Tibial nerve (tissue), 4 donors: ENCODE measurements around the gene SATB2. TPM values are rescaled to one million over a fixed set of nuclear protein-coding genes. Genes with fewer than 3 reads are reported as not detected.

Experiments
- DNase-seq, 2 donors: peaks; one replicate each; pipeline ENCODE4 v3.0.0-alpha.2; 2019; ENCODE audit warnings: low spot score in 2 of 2
- H3K27ac ChIP-seq, 4 donors: fragments of 200-600 bp; sonication (generic) in 3 of 4; one replicate each; pipeline ENCODE4 v1.5.1; 2017 to 2019; ENCODE audit warnings: mild to moderate bottlenecking in 1 of 4
- H3K27me3 ChIP-seq, 2 donors: fragments of 200-600 bp; sonication (generic) in 1 of 2; one replicate each; pipeline versions ENCODE4 v1.5.1 to v1.6.0; 2017 to 2019
- H3K36me3 ChIP-seq, 3 donors: fragments of 200-600 bp; sonication (generic); one replicate each; pipeline ENCODE4 v1.5.1; 2018 to 2019
- H3K4me1 ChIP-seq, 4 donors: fragments of 200-600 bp; sonication (generic) in 3 of 4; one replicate each; pipeline ENCODE4 v1.5.1; 2017 to 2019
- H3K4me3 ChIP-seq, 4 donors: fragments of 200-600 bp; sonication (generic) in 3 of 4; one replicate each; pipeline ENCODE4 v1.5.1; 2017 to 2019; ENCODE audit warnings: mild to moderate bottlenecking in 1 of 4, moderate library complexity in 1 of 4
- H3K9me3 ChIP-seq, 4 donors: fragments of 200-600 bp; sonication (generic) in 3 of 4; one replicate each; pipeline ENCODE4 v1.5.1; 2017 to 2019
- EP300 ChIP-seq, 2 donors: sonication (generic); formaldehyde crosslinking; IDR thresholded peaks; one replicate each; pipeline ENCODE4 v1.6.1; 2017; ENCODE audit warnings: antibody characterized with exemption in 2 of 2, mild to moderate bottlenecking in 1 of 2
- POLR2A ChIP-seq, 2 donors: fragments of 450-650 bp; IDR thresholded peaks; one replicate each; pipeline ENCODE4 v1.6.1; 2017; ENCODE audit warnings: antibody characterized with exemption in 2 of 2, mild to moderate bottlenecking in 2 of 2, moderate library complexity in 2 of 2
- WGBS, 2 donors: methylation state at CpG; one replicate each; pipeline ENCODE4 v1.1.5; 2018; 5-methylcytosine and 5-hydroxymethylcytosine counted together
- total RNA-seq, 4 donors: library from RNA; depleted of rRNA; stranded (reverse); fragments of >200 nt; gene quantifications; one replicate each; pipeline ENCODE4 v1.1.0, GENCODE V29; 2016
- TF ChIP-seq, protein P1 (sequence below), 5 experiments: fragments of 200-600 bp in 3 of 5; fragments of 450-650 bp in 2 of 5; sonication (generic) in 3 of 5; IDR thresholded peaks; one replicate each; pipeline ENCODE4 v1.5.1; 2016 to 2019; ENCODE audit warnings: antibody characterized with exemption in 5 of 5, mild to moderate bottlenecking in 3 of 5, moderate library complexity in 2 of 5

SATB2 gene
- total RNA-seq, 4 donors from 2014 or later: 8.5 to 19.0 (median 12.0) TPM

DNA sequence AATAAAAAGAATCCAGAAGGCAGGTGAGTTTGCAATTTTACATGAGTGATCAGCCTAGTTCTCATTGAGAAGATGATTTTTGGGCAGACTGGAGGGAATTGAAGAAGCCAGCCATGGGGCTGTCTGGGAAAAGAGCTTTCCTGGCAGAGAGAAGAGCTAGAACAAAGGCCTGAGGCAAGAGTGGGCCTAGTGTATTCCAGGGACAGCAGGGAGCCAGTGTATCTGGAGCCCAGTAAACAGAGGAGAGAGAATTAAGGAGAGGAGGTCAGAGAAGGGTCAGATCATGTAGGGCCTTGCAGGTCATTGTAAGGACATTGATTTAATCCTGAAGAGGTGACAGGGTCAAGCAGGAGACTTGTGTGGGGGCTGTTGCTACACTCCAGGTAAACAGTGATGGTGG lies 195.8 kb downstream of the SATB2 start:
- no peak overlapping the region for H3K4me3 ChIP-seq
- H3K9me3 ChIP-seq: peaks cover 0 to 22% (median 5%) of the 10 kb centered on the region in 4 donors
- no peaks in the 10 kb centered on the region for H3K4me1 ChIP-seq
- H3K27me3 ChIP-seq: no peaks in the 10 kb centered on the region
- TF ChIP-seq POLR2A (IDR thresholded peaks at IDR 0.05) (no peak), EP300 (IDR thresholded peaks at IDR 0.05) (no peak)
- TF ChIP-seq, protein P1, sequence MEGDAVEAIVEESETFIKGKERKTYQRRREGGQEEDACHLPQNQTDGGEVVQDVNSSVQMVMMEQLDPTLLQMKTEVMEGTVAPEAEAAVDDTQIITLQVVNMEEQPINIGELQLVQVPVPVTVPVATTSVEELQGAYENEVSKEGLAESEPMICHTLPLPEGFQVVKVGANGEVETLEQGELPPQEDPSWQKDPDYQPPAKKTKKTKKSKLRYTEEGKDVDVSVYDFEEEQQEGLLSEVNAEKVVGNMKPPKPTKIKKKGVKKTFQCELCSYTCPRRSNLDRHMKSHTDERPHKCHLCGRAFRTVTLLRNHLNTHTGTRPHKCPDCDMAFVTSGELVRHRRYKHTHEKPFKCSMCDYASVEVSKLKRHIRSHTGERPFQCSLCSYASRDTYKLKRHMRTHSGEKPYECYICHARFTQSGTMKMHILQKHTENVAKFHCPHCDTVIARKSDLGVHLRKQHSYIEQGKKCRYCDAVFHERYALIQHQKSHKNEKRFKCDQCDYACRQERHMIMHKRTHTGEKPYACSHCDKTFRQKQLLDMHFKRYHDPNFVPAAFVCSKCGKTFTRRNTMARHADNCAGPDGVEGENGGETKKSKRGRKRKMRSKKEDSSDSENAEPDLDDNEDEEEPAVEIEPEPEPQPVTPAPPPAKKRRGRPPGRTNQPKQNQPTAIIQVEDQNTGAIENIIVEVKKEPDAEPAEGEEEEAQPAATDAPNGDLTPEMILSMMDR (IDR thresholded peaks at IDR 0.05): no peak
- no peak for DNase-seq
- no peak overlapping the region for H3K27ac ChIP-seq
- no peaks in the 10 kb centered on the region for H3K36me3 ChIP-seq

DNA sequence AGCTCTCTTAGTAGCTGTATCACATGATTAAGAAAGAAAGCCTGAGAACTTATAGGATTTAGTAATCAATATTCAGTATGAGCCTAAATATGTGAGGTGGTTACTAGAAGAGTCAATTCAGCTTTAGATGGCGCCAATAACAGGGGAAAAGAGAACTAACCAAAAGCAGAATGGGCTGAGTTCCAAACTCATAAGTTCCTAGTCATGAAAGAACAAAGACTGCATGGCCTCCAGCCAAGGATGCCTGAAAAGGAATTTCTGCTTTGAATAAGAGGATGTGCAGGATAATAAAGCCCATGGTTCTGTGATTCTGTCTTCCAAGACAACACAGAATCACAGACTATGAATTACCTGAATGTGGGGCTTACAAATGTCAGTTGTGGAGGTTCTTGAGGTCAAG lies 196.5 kb downstream of the SATB2 start:
- WGBS, 2 donors: 25 to 31% methylated on average over 1 of the region's 1 CpG
- TF ChIP-seq EP300 (IDR thresholded peaks at IDR 0.05) (no peak), POLR2A (IDR thresholded peaks at IDR 0.05) (no peak)
- TF ChIP-seq, protein P1 (IDR thresholded peaks at IDR 0.05): no peak
- Histone ChIP-seq H3K4me1 (no peaks in the 10 kb centered on the region), H3K36me3 (no peaks in the 10 kb centered on the region), H3K27me3 (no peaks in the 10 kb centered on the region), H3K27ac (no peak overlapping the region), H3K4me3 (no peak overlapping the region), H3K9me3 (peaks cover 0 to 22% (median 5%) of the 10 kb centered on the region in 4 donors)
- no peak for DNase-seq

DNA sequence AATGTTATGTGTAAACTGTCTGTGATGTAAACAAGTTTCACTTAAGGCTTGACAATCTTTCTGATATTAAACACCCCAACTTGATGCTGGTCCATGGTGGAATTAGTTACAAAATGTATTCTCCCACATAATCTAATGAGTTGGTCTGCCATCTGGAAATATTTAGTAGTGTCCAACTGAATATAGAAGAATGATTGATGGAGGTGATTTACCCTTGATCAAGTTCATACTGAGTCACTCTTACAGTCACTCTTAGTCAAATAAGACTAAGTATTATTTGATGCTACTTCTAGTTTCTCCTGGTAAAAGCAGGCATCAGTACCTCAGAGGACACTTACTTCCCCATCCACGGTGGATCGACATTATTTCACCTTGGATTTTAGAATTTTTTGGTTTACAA lies 198.1 kb downstream of the SATB2 start:
- DNase-seq: no peak
- TF ChIP-seq POLR2A (IDR thresholded peaks at IDR 0.05) (no peak), EP300 (IDR thresholded peaks at IDR 0.05) (no peak)
- TF ChIP-seq, protein P1 (IDR thresholded peaks at IDR 0.05): no peak
- 67 to 93% methylated on average over 2 of the region's 2 CpGs for WGBS, 2 donors
- no peaks in the 10 kb centered on the region for H3K4me1 ChIP-seq
- H3K9me3 ChIP-seq: peaks cover 0 to 22% (median 5%) of the 10 kb centered on the region in 4 donors
- no peaks in the 10 kb centered on the region for H3K27me3 ChIP-seq
- no peak overlapping the region for H3K4me3 ChIP-seq
- H3K36me3 ChIP-seq: no peaks in the 10 kb centered on the region
- no peak overlapping the region for H3K27ac ChIP-seq

DNA sequence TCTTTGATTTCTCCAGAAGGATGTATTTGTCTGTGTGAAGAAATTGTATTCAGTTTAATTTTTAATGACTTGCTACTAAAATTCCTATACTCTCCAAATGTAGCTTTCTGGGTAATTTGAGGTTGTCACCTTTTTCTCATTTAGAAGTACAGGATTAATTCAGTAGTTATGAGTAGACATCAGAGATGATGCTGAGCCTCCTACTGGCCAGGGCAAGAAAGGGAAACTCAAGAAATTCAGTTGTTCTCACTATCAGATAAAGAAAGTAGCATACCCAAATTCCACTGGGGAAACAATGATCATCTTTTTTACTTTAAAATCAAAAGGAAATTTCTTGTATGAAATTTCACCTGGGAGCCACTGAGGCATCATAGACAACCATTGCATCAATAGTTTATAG lies 199.4 kb downstream of the SATB2 start:
- no peak for DNase-seq
- Histone ChIP-seq H3K27me3 (no peaks in the 10 kb centered on the region), H3K36me3 (no peaks in the 10 kb centered on the region), H3K9me3 (peaks cover 0 to 16% (median under 1%) of the 10 kb centered on the region in 4 donors), H3K4me3 (no peak overlapping the region), H3K4me1 (no peaks in the 10 kb centered on the region), H3K27ac (no peak overlapping the region)
- TF ChIP-seq EP300 (IDR thresholded peaks at IDR 0.05): no peak
- no peak for TF ChIP-seq POLR2A (IDR thresholded peaks at IDR 0.05)
- TF ChIP-seq, protein P1 (IDR thresholded peaks at IDR 0.05): no peak

DNA sequence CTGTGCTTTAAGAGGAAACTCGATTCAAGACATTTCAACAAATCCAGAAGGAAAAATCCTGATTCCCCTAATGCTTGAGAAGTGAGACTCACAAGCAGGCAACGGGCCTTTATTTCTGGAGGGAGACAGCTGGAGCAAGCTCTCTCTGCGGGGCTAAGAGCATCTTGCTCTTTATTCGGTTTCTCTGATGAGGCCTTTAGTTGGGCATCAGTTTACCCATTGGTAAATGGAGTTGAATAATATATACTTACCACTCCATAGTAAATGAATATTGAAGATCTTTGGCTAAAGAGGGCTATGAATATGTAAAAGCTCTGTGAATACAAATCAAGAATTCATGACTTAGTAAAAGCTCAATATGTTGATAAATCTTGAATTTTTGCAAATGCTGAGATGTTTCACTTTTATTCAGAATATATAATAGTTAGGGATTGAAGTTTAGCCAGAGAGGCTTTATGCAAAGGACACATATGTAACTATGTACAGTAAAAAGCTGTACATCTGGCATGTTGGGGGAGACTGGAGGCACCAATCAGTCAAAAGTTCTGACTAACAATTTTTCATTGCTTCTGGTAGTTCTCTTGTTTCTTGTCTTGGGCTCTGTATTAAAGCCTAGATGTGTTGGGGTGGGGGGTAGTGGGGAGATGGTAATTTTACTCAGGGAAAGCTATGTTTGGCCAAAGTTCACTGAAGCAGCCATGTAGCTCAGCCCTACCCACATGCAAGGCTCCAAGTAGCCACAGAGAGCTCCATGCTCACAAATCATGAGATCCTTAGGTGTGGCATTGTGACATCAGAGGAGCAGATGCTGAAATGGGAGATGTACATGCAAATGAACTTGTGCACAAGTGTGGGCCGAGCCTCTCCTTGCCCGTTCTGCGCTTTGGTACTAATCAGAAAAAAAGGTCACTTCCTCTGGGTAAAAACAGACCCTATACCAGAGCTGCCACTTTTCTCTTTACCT lies 200.2 kb downstream of the SATB2 start:
- H3K27me3 ChIP-seq: no peaks in the 10 kb centered on the region
- no peak overlapping the region for H3K27ac ChIP-seq
- peaks cover 0 to 9% (median 0%) of the 10 kb centered on the region in 4 donors for H3K9me3 ChIP-seq
- 73 to 79% methylated on average over 7 of the region's 7 CpGs for WGBS, 2 donors
- no peak overlapping the region for H3K4me3 ChIP-seq
- no peaks in the 10 kb centered on the region for H3K4me1 ChIP-seq
- H3K36me3 ChIP-seq: no peaks in the 10 kb centered on the region
- DNase-seq: no peak
- no peak for TF ChIP-seq POLR2A (IDR thresholded peaks at IDR 0.05)
- no peak for TF ChIP-seq EP300 (IDR thresholded peaks at IDR 0.05)
- TF ChIP-seq, protein P1 (IDR thresholded peaks at IDR 0.05): no peak
